ENCODE results near the gene FAM117A. TPM values are rescaled to one million over a fixed set of nuclear protein-coding genes. Genes with fewer than 3 reads are reported as not detected.

The FAM117A gene
- total and polyA plus RNA-seq, 4 donors, result 8.6 to 20.9 (median 13.4) TPM

DNA sequence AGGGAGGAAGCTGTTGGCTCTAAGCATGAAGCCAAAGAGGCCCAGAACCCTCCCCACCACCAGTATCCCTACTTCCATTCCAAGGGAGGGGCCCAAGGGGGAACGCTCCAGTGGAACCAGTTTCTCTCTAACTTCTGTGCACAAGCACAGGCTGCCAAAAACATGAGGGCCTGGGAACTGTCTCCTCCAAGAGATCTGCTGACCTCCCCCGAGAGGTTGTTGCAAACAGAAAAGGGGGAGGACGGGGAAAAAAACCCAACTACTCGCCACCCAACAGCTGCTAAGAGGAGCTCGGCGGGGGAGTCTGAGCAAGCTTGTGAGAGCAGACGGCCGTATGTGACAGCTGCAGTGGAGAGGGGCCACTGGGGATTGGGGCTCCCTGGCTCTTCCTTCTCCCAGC is 40.5 kb downstream of the FAM117A start:
- DNase-seq (peak; percentile 79 to 92 (median 84)), ATAC-seq (ENCODE audit: insufficient read depth, low FRiP score) (no peak)
- TF ChIP-seq, protein P1, sequence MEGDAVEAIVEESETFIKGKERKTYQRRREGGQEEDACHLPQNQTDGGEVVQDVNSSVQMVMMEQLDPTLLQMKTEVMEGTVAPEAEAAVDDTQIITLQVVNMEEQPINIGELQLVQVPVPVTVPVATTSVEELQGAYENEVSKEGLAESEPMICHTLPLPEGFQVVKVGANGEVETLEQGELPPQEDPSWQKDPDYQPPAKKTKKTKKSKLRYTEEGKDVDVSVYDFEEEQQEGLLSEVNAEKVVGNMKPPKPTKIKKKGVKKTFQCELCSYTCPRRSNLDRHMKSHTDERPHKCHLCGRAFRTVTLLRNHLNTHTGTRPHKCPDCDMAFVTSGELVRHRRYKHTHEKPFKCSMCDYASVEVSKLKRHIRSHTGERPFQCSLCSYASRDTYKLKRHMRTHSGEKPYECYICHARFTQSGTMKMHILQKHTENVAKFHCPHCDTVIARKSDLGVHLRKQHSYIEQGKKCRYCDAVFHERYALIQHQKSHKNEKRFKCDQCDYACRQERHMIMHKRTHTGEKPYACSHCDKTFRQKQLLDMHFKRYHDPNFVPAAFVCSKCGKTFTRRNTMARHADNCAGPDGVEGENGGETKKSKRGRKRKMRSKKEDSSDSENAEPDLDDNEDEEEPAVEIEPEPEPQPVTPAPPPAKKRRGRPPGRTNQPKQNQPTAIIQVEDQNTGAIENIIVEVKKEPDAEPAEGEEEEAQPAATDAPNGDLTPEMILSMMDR (IDR thresholded peaks at IDR 0.05; ENCODE audit: control extremely low read depth, extremely low read depth), result no peak

DNA sequence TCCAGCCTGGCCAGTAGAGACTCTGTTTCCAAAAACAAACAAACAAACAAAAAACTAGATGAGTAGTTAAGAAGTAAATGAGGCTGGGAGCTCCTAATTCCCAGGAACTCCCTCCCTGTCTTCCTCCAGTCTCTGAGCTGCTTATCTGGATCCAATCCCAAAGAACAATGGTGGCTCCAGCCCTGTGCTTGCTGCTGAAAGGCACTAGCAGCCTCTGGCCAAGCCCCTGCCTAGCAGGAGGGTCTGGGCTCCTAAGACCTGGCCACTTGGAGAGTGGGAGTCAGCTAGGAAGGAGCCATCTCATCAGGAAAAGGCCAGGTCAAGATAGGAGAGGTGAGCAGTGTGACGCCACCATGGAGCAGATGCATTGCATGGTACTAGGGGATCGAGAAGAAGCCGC is 41.9 kb downstream of the FAM117A start:
- Histone ChIP-seq H3K9me3 (ENCODE audit: control insufficient read depth in 4 of 4, insufficient read depth in 3 of 4, low read length in 3 of 4) (peaks cover 0 to 2% (median 0%) of the 10 kb centered on the region in 4 donors), H3K4me3 (no peak overlapping the region), H3K4me1 (ENCODE audit: control insufficient read depth in 5 of 5, insufficient read depth in 5 of 5, low read length in 5 of 5) (peaks cover 5 to 18% (median 14%) of the 10 kb centered on the region in 5 donors), H3K27ac (ENCODE audit: low read depth in 1 of 2, low read length in 1 of 2) (no peak overlapping the region), H3K36me3 (ENCODE audit: control insufficient read depth in 4 of 4, insufficient read depth in 4 of 4, low read length in 4 of 4) (peaks cover 0 to 24% (median 18%) of the 10 kb centered on the region in 4 donors), H3K9ac (ENCODE audit: insufficient read depth in 1 of 2, low read length in 2 of 2) (no peak overlapping the region), H3K27me3 (ENCODE audit: control insufficient read depth in 3 of 3, insufficient read depth in 3 of 3, low read length in 2 of 3) (no peaks in the 10 kb centered on the region)
- DNase-seq, result no peak
- 93 to 98% methylated on average over 3 of the region's 3 CpGs for WGBS, 2 donors
- TF ChIP-seq, protein P1 (IDR thresholded peaks at IDR 0.05; ENCODE audit: control extremely low read depth, extremely low read depth), result no peak
- ATAC-seq (ENCODE audit: insufficient read depth, low FRiP score), result no peak

More for the DNA sequence above, 40.5 kb downstream of the FAM117A start:
- Histone ChIP-seq H3K4me3 (no peak overlapping the region), H3K9me3 (ENCODE audit: control insufficient read depth in 4 of 4, insufficient read depth in 3 of 4, low read length in 3 of 4) (peaks cover 0 to 2% (median 0%) of the 10 kb centered on the region in 4 donors), H3K9ac (ENCODE audit: insufficient read depth in 1 of 2, low read length in 2 of 2) (no peak overlapping the region), H3K36me3 (ENCODE audit: control insufficient read depth in 4 of 4, insufficient read depth in 4 of 4, low read length in 4 of 4) (peaks cover 0 to 20% (median 13%) of the 10 kb centered on the region in 4 donors), H3K27ac (ENCODE audit: low read depth in 1 of 2, low read length in 1 of 2) (peak overlapping the region; percentile 27 to 67), H3K4me1 (ENCODE audit: control insufficient read depth in 5 of 5, insufficient read depth in 5 of 5, low read length in 5 of 5) (peaks cover 5 to 18% (median 14%) of the 10 kb centered on the region in 5 donors), H3K27me3 (ENCODE audit: control insufficient read depth in 3 of 3, insufficient read depth in 3 of 3, low read length in 2 of 3) (no peaks in the 10 kb centered on the region)
- 31 to 49% methylated on average over 8 of the region's 8 CpGs for WGBS, 2 donors

DNA sequence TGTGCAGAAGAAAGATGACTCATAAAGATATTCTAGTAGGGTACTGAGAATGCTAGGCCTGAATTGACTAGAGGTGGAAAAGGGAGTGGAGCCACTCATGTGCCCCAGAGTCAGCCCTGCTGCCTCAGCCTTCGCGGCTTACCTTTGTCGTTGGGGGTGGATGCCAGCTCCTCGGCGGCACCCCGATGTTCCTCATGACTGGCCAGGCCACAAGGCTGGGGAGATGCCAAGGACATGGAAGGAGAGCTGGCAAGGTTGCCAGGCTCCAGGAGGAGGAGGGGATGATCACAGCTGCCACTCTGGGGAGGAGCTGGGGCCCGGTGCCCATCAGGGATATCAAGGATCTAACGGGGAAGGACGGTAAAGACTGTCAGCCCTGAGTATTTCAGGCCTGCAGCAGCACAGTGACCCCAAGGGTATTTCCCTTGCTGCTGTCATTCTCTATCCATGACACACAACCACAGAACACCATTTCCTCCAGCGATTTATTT is 46.5 kb downstream of the FAM117A start:
- H3K36me3 ChIP-seq (ENCODE audit: control insufficient read depth in 4 of 4, insufficient read depth in 4 of 4, low read length in 4 of 4), result peaks cover 0 to 33% (median 22%) of the 10 kb centered on the region in 4 donors
- no peak overlapping the region for H3K9ac ChIP-seq (ENCODE audit: insufficient read depth in 1 of 2, low read length in 2 of 2)
- no peaks in the 10 kb centered on the region for H3K9me3 ChIP-seq (ENCODE audit: control insufficient read depth in 4 of 4, insufficient read depth in 3 of 4, low read length in 3 of 4)
- 88% methylated on average over 10 of the region's 10 CpGs for WGBS, 2 donors
- no peak overlapping the region for H3K4me3 ChIP-seq
- no peak for DNase-seq
- H3K27ac ChIP-seq (ENCODE audit: low read depth in 1 of 2, low read length in 1 of 2), result peak overlapping the region in 1 of 2 donors; percentile 6
- ATAC-seq (ENCODE audit: insufficient read depth, low FRiP score), result no peak
- TF ChIP-seq, protein P1 (IDR thresholded peaks at IDR 0.05; ENCODE audit: control extremely low read depth, extremely low read depth), result no peak
- H3K27me3 ChIP-seq (ENCODE audit: control insufficient read depth in 3 of 3, insufficient read depth in 3 of 3, low read length in 2 of 3), result no peaks in the 10 kb centered on the region
- H3K4me1 ChIP-seq (ENCODE audit: control insufficient read depth in 5 of 5, insufficient read depth in 5 of 5, low read length in 5 of 5), result peaks cover 0 to 13% (median 3%) of the 10 kb centered on the region in 5 donors

Measured in lung (tissue), 12 donors.